RPMI8226 (cell line): ENCODE measurements around the gene WNT3A.

ENCODE experiments used
- DNase-seq: peaks from one replicate; pipeline ENCODE4 v3.0.0-alpha.2; 2015

WNT3A gene

DNA sequence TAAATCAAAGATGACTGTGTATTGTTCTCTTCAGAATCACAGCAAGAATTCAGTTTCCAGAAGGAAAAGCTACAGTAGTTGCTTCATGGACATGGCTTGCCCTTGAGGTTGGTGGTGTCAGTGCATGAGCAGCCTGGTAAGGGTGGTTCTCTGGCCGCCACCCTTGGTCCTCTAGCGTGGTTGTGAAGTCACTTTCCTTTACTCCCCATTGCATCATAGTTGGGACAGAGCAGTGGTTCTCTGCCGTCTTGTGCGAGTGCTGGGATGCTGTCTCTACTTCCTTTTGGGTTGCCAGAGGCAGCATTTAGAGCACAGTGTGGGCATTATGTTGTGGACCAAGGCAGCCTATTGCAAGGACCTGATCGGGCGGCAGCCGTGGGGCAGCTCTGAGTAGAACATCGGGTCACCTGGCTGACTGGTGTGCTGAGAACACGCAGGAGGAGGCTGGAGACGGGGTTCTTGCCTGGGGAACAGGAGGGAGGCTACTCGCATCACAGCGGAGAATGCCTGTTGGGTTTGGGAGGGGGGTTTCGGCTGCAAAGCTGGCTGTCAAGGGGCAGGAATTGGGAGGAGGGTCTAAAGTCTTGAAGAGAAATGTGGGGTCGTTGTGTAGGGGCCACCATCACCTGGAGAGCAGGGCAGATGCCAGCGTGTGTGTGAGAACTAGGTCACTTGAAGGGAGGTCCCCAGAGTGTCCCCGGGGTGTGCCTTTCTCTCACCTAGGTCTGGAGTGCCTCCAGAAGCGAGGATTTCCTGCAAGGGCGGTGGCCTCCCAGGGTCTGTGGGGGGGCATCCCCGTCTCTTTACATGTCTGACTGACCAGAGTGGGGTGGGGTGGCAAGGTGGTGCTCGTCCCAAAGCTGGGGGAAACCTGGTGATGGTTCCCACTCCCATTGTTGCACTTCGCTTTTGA, 82.0 kb downstream of the WNT3A start:
- DNase-seq = no peak

DNA sequence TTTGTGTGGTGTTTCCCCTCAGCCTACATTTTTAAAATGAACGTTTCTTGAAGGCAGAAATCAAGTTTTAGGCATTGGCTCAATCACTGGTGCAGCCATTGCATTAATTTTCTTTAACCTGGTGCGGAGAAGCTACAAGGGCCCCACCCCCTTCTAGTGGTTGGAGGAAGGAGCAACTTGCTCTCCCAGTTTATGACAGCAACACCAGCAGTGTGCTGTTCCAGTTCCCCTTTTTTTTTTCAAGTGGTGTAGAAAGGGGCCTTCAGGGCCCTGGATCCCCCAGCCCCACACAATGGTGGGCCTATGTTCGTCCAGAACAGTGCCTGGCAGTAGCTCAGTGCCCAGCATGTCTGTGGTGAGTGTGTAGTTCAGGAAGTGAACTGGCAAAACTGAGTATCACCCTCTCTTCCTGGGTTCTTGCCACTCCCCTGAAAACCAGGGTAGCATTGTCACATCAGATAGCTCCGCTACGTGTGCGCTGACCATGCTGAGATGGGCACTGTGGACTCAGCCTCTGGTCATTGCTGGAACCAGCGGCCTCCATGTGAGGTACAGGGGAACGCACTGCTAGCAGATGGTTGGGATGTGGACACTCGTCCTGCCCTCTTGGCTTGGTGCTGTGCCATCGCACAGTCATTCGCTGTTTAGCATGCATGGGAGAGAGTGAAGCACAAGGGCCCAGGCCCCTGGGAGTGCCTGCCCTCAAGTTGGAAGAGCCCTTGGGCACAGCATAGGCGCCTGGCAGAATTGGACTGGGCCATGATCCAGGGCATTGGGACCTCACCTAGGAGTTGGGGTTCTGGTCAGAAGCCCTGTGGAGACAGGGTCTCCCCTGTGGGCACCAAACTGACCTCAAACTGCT, 83.0 kb downstream of the WNT3A start:
- no peak for DNase-seq

DNA sequence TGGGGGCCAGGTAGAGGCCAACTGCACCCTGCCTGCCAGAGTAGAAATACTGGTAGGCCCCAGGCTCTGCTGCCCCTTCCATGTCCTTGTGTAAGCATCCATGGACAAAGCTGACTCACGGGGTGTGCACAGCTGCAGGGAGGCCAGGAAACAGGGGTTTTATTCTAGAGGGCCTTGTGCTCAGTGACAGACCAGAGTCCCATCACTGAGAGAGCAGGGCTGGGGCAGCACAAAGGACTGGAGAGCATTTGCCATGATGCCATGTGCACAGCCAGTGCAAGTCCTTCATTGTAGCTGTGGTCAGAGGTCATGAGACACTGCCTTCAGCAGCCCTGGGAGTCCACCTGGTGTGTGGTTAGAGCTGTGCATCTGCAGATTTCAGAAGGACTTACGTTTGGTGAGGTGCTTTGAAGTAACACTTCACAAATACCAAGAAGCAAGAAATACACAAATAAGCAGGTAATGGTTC, 83.8 kb downstream of the WNT3A start:
- DNase-seq = no peak

DNA sequence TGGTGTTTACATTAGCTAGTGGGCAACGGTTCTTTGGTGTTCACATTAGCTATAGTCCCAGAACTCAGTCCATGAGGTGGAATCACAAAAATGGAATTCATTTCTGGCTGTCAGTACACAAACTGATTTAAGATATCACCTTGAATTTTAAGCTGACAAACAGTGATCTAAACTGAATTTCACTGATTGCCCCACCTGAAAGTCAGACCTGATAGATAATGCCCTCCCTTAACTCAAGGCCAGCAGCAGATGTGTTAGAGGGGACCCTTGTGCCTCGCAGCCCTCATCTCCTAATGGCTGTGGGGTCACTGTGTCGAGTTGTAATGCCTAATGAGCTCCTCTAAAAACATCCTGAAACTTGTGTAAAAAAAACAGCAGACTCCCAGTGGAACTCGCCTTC, 84.3 kb downstream of the WNT3A start:
- DNase-seq = no peak

GRCh38 chr1:228092342-228093049, 85.7 kb downstream of the WNT3A start:
- DNase-seq = no peak

DNA sequence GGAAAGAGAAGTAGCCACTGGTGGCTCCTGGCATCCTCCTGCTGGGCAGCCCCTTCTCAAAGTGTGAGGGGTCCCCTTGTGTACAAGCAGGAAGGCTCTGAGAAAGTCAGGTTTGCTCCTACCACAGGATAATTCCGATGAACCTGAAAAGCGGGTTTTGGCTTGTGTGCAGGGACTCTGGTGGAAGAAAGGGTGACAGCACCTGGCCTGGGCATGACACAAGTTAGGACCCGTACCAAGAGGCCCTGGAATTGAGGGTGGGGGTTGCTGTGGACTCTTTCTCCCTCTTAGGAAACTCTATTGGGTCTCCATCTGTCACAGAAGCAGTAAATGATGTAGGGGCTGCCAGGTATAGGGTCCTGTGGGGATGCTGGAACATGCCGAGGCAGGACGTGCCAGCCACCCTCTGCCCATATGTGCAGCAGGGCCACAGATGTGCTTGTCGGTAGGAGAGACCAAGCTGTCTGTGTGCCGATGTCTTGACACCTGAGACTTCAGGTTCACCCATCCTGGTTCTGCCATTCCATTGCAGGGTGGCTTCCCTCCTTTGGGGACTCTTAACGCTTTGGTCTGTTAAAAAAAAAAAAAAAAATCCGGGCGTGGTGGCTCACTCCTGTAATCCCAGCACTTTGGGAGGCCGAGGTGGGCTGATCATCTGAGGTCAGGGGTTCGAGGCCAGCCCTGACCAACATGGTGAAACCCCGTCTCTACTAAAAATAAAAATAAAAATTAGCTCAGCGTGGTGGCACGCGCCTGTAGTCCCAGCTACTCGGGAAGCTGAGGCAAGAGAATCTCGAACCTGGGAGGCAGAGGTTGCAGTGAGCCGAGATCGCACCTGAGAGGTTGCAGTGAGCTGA, 86.5 kb downstream of the WNT3A start:
- no peak for DNase-seq

- DNase-seq = no peak
These were observed 87.7 kb downstream of the WNT3A start for GRCh38 chr1:228094432-228095016.

GRCh38 chr1:228095161-228095560, 88.4 kb downstream of the WNT3A start:
- no peak for DNase-seq

DNA sequence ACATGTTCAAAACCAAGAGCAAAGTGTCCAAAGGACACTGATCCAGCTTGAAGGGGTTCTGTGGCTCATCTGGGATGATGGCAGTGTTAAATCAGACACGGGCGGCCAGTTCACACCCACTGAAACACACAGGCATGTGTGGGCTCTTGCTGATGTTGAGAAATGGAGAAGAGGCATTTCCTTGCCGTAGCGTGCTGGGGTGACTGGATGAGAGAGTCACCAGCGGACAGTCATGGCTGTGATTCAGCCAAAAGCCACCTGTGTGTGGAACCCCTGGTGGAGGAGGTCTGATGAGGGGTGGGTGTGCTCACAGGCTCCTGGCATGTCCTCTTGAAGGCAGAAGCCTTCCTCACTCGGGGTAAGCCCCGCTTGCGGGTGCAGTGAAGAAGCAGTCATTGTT, 89.1 kb downstream of the WNT3A start:
- no peak for DNase-seq

DNA sequence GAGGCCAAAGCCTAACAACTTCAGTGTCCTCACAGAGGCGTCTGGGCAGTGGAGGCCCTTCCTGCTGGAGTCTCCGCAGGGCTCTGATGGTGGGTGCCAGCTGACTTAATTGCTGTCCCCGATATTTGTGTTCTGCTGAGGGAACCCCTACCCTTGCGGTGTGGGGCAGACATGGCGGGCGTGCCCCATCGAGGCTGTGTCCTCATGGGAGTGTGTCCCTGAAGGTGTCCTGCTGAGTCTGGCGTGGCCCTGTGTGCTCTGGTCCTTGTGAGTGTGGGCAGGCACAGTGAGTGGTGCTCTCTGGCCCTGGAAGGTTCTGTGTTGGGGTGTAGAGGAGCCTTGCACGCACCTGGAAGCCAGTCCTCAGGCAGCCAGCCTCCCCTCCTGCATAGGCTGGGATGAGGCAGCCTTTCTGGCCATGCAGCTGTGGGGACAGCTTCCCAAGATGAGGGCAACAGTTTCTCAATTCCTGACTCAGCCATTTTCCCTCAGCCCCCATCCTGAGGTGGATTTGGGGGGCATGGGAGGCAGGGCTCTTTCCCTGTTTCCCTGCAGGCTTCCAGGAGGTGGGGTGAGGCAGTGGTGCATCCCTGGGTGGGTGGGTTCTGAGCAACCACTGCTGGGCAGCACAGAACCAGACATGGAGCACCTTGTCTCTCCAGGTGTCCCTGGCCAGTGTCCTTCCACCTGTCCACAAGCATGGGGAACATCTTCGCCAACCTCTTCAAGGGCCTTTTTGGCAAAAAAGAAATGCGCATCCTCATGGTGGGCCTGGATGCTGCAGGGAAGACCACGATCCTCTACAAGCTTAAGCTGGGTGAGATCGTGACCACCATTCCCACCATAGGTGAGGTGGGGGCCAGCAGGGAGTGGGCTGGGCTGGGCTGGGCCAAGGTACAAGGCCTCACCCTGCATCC, 89.9 kb downstream of the WNT3A start:
- no peak for DNase-seq

DNA sequence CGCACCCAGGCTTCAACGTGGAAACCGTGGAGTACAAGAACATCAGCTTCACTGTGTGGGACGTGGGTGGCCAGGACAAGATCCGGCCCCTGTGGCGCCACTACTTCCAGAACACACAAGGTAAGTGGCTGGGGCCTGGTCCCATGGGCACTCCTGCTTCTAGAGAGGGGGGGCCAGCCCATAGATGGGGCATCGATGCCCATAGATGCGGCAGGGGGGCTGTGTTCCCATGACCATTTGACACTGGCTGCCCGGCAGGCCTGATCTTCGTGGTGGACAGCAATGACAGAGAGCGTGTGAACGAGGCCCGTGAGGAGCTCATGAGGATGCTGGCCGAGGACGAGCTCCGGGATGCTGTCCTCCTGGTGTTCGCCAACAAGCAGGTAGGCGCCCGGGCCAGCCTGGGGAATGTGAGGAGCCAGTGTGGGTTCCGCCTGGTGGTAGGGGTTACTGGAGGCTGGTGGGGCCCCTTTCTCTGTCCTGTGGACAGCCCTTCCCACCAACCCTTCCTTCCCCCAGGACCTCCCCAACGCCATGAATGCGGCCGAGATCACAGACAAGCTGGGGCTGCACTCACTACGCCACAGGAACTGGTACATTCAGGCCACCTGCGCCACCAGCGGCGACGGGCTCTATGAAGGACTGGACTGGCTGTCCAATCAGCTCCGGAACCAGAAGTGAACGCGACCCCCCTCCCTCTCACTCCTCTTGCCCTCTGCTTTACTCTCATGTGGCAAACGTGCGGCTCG, 90.7 kb downstream of the WNT3A start:
- DNase-seq = no peak

DNA sequence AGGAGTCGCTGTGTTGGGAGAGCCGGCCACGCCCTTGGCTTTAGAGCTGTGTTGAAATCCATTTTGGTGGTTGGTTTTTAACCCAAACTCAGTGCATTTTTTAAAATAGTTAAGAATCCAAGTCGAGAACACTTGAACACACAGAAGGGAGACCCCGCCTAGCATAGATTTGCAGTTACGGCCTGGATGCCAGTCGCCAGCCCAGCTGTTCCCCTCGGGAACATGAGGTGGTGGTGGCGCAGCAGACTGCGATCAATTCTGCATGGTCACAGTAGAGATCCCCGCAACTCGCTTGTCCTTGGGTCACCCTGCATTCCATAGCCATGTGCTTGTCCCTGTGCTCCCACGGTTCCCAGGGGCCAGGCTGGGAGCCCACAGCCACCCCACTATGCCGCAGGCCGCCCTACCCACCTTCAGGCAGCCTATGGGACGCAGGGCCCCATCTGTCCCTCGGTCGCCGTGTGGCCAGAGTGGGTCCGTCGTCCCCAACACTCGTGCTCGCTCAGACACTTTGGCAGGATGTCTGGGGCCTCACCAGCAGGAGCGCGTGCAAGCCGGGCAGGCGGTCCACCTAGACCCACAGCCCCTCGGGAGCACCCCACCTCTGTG, 91.6 kb downstream of the WNT3A start:
- no peak for DNase-seq

GRCh38 chr1:228099331-228099732, 92.5 kb downstream of the WNT3A start:
- DNase-seq = no peak

DNA sequence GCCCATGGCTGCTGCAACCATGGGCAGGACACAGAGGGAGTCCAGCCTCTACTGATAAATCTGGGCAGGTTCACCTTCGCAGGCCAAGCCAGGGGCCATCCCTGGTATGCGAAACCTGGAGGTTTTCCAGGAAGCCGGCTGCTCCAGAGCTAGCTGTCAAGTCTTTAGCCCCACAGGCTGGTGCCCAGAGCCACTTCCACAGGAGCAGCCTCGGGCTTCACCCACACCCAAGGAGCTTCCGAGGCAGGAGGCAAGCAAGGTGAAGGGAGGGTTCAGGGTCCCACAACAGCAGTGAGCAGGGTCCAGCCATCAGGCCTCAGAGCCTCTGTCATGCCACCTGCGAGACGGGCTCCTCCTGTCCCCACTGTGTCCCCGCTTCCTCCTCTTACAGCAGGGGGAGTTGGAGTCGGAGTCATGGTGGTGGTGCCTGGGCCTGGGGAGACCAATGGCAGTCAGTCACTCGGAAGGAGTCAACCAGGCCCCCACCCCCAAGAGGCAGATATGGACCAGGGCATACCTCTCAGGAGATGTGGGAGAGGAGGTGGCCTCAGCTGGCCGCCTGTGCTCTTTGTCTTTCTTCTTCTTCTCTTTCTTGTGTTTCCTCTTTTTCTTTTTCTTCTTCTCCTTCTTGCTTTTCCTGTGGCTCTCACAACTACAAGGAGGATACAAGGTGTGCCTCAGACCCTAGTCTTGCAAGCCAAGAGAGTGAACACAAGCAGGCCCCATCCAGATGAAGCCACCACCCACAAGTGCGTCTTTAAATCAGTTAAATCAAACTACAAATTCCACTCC, 94.2 kb downstream of the WNT3A start:
- DNase-seq = no peak

DNA sequence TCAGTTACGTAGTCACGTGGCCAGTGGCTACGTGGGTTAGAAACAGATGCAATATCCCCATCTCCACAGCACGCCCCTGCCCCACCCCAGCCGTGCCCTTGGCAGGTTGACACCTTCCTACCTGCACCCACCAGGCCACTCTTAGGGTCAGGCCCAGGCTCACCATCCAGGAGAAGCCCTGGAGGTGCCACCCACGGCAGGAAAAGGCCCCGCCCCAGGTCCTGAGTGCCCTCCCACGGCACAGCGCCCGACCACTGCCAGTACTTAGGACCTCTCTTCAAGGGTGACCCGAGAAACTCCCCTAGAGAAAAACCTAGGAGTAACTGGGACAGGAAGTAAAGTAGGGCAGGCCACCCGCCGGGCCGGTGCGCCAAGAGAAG, 94.8 kb downstream of the WNT3A start:
- no peak for DNase-seq

DNA sequence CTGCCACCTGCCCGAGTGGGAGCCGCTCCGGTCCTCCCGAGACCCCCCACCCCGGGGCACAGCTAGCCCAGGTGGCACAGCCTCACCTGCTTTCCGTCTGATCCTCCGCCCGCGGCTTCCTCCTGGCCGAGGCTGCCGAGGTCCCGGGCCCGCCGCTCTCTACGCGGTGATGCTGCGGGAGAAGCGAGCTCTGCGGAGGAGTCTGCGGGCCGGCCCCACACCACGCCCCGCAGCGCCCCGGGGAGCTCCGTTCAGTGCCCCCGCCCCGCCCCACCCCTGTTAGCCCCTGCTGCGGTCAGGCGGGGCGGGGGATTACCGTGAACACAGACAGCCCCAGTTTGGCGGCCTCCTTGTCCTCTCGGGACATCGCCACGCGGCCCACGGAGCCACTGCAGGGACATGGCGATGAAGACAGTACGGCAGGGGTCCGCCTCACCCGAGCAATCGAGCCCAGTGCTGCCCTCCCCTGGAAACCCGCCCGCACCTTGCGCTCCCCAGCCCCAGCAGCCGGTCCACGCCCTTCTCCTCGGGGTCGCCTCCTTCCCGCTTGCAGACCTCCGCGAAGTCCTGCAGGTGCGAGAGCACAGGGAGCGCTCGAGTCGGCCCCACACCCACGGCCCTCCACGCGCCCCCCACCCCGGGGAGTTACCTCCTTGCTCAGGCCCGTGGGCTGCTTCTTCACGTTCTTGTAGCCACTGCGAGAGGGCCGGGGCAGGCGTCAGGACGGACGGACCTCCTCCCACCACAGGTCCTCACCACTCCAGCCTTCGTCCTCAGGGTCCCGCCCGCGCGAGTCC, 95.4 kb downstream of the WNT3A start:
- DNase-seq = peak; percentile 78

DNA sequence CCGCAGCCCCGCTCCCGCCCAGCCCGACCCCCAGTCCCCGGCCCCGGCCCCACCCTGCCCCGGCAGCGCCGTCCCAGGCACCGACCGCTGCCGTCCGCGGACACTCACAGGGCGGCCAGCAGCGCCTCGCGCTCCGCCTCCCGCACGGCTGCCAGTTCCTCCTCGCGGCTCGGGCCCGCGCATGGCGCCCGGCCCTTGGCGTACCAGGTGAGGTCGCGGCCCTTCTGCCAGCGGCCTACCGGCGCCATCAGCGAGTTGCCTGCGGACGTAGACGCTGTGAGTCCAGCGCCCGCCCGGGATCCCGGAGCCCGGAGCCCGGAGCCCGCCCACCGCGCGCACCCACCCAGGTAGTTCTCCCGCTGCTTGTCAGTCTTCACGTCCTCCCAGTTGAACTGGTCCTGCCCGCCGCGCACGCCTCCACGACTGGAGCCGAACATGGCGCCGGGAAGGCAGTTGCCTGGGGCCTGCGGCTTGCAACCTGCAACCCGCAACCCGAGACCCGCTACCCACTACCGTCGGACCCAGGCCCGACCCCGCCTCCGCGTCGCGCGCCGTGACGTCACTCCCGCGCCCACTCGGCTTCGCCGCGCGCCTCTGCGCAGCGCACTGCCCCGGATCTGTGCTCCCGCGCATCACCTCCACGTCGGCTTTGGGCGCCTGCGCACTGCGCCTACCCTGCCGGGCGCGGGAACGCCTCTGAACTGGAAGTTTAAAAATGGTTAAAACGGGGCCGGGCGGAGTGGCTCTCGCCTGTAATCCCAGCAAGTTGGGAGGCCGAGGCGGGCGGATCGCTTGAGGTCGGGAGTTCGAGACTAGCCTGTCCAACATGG, 96.2 kb downstream of the WNT3A start, which contains the start of gene C1orf35:
Gene C1orf35, minus strand, starts transcription at position 535 of the 830 bp plus-strand sequence. Its CDS starts 98 bp downstream, at position 437.
- peak; percentile 99 for DNase-seq
